ENCODE measurements around the gene PTPRG. TPM values are rescaled to one million over a fixed set of nuclear protein-coding genes. Genes with fewer than 3 reads are reported as not detected.

PTPRG gene
- total RNA-seq, 2 donors from 2014 or later, result 23.9 to 31.6 TPM

GRCh38 chr3:61967019-61967418, 405.6 kb downstream of the PTPRG start:
- DNase-seq, result no peak
- TF ChIP-seq CTCF (IDR thresholded peaks at IDR 0.05) (no peak), POLR2A (IDR thresholded peaks at IDR 0.05) (no peak)

GRCh38 chr3:61967937-61968336, 406.6 kb downstream of the PTPRG start:
- intact Hi-C loops (cut with DNase I), result no loop called here
- 70 to 93% methylated on average over 2 of the region's 2 CpGs for WGBS, 2 donors

More at GRCh38 chr3:61967019-61967418, 405.6 kb downstream of the PTPRG start:
- no peak overlapping the region for H3K27ac ChIP-seq
- H3K4me3 ChIP-seq, result no peak overlapping the region
- H3K4me1 ChIP-seq, result no peaks in the 10 kb centered on the region
- intact Hi-C loops (cut with DNase I), result no loop called here
- no peaks in the 10 kb centered on the region for H3K36me3 ChIP-seq (replicated peaks in 1 of 2; ENCODE audit: insufficient read depth in 1 of 2, low read depth in 2 of 2)
- no peaks in the 10 kb centered on the region for H3K9me3 ChIP-seq
- no peaks in the 10 kb centered on the region for H3K27me3 ChIP-seq
- no peak for ATAC-seq
- WGBS, 2 donors, result 87 to 89% methylated on average over 2 of the region's 2 CpGs

DNA sequence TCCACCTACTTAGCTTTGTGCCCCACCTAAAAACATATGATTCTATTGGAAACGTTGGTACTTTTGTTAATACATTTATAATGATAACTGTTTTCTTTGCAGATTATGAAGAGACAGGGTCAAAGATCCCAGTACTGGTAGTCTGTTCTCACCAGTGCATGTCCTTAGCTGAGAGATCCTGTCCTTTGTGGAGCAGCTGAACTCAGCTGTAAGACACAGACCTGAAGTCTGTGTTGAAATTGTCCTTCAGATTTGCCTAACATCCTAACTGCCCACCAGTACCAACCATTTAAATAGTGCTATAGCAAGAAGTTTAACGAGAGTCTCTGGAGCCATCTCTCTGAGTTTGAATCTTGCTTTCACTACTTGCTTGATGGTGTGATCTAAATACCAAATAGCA, 413.3 kb downstream of the PTPRG start:
- intact Hi-C loops (cut with DNase I), result no loop called here
- 55 to 59% methylated on average over 2 of the region's 2 CpGs for WGBS, 2 donors
- H3K36me3 ChIP-seq (replicated peaks in 1 of 2; ENCODE audit: insufficient read depth in 1 of 2, low read depth in 2 of 2), result no peaks in the 10 kb centered on the region
- H3K27me3 ChIP-seq, result no peaks in the 10 kb centered on the region
- ATAC-seq (no peak), DNase-seq (no peak)
- H3K4me1 ChIP-seq, result no peaks in the 10 kb centered on the region
- no peak overlapping the region for H3K27ac ChIP-seq
- no peak overlapping the region for H3K4me3 ChIP-seq
- H3K9me3 ChIP-seq, result no peaks in the 10 kb centered on the region
- TF ChIP-seq POLR2A (IDR thresholded peaks at IDR 0.05) (no peak), CTCF (IDR thresholded peaks at IDR 0.05) (no peak)

More at GRCh38 chr3:61967937-61968336, 406.6 kb downstream of the PTPRG start:
- H3K9me3 ChIP-seq, result no peaks in the 10 kb centered on the region
- ATAC-seq (no peak), DNase-seq (no peak)
- H3K36me3 ChIP-seq (replicated peaks in 1 of 2; ENCODE audit: insufficient read depth in 1 of 2, low read depth in 2 of 2), result no peaks in the 10 kb centered on the region
- TF ChIP-seq CTCF (IDR thresholded peaks at IDR 0.05) (no peak), POLR2A (IDR thresholded peaks at IDR 0.05) (no peak)
- H3K4me3 ChIP-seq, result no peak overlapping the region
- no peaks in the 10 kb centered on the region for H3K27me3 ChIP-seq
- H3K27ac ChIP-seq, result no peak overlapping the region
- no peaks in the 10 kb centered on the region for H3K4me1 ChIP-seq

- intact Hi-C loops (cut with DNase I), result no loop called here
- no peaks in the 10 kb centered on the region for H3K9me3 ChIP-seq
- no peak overlapping the region for H3K4me3 ChIP-seq
- H3K27ac ChIP-seq, result no peak overlapping the region
- no peaks in the 10 kb centered on the region for H3K27me3 ChIP-seq
- DNase-seq, result no peak
- ATAC-seq, result no peak
- H3K36me3 ChIP-seq (replicated peaks in 1 of 2; ENCODE audit: insufficient read depth in 1 of 2, low read depth in 2 of 2), result no peaks in the 10 kb centered on the region
- WGBS, 2 donors, result 71 to 75% methylated on average over 3 of the region's 3 CpGs
- no peaks in the 10 kb centered on the region for H3K4me1 ChIP-seq
- no peak for TF ChIP-seq CTCF (IDR thresholded peaks at IDR 0.05)
- TF ChIP-seq POLR2A (IDR thresholded peaks at IDR 0.05), result no peak
Observed at GRCh38 chr3:61975199-61975598, 413.8 kb downstream of the PTPRG start.

- Histone ChIP-seq H3K36me3 (replicated peaks in 1 of 2; ENCODE audit: insufficient read depth in 1 of 2, low read depth in 2 of 2) (no peaks in the 10 kb centered on the region), H3K27me3 (no peaks in the 10 kb centered on the region), H3K4me1 (no peaks in the 10 kb centered on the region), H3K9me3 (no peaks in the 10 kb centered on the region), H3K4me3 (no peak overlapping the region), H3K27ac (no peak overlapping the region)
- WGBS, 2 donors, result 55 to 60% methylated on average over 2 of the region's 2 CpGs
- no peak for ATAC-seq
- no peak for DNase-seq
- TF ChIP-seq CTCF (IDR thresholded peaks at IDR 0.05), result no peak
- no peak for TF ChIP-seq POLR2A (IDR thresholded peaks at IDR 0.05)
- intact Hi-C loops (cut with DNase I), result no loop called here
Observed at GRCh38 chr3:61975936-61976335, 414.6 kb downstream of the PTPRG start.

Data from body of pancreas (tissue), 4 donors.